Measurements from ENCODE around the gene SERINC4. TPM values are rescaled to one million over a fixed set of nuclear protein-coding genes. Genes with fewer than 3 reads are reported as not detected.
"Not testable (repeated sequence)": the region's sequence is repeated elsewhere in the genome, so short reads cannot be mapped to it uniquely, and the experiment has no call there.

The SERINC4 gene
- total and polyA plus RNA-seq, 2 donors (not counting 1 experiment from before 2014, with no cell fraction given) = 0.32 TPM; not detected in 1

- H3K27ac Mint-ChIP-seq = no peak overlapping the region
- peaks cover 13 to 27% of the 10 kb centered on the region in 2 donors for H3K4me1 ChIP-seq (ENCODE audit: control insufficient read depth in 2 of 2, insufficient read depth in 2 of 2, low read length in 2 of 2)
- ATAC-seq (ENCODE audit: low read depth) (no peak), DNase-seq (no peak)
- no peak overlapping the region for H2AFZ ChIP-seq (ENCODE audit: insufficient read depth, low read depth, low read length, poor library complexity, severe bottlenecking)
- intact Hi-C loops (cut with micrococcal nuclease) = no loop called here
- H3K27me3 Mint-ChIP-seq = no peaks in the 10 kb centered on the region
- peaks cover 26% of the 10 kb centered on the region for H4K20me1 ChIP-seq (ENCODE audit: control insufficient read depth, insufficient read depth, low read length, poor library complexity, severe bottlenecking)
- H3K27ac ChIP-seq (ENCODE audit: low read length in 2 of 2) = no peak overlapping the region
- TF ChIP-seq CTCF (IDR thresholded peaks at IDR 0.05) (no peak), EZH2 (IDR thresholded peaks at IDR 0.05; ENCODE audit: borderline replicate concordance, insufficient read depth, low read depth, low read length, poor library complexity, severe bottlenecking) (no peak)
- H3K9ac ChIP-seq (ENCODE audit: low read length) = no peak overlapping the region
- no peaks in the 10 kb centered on the region for H3K9me3 Mint-ChIP-seq (ENCODE audit: insufficient read depth)
- peaks cover 1 to 16% of the 10 kb centered on the region in 2 experiments for H3K36me3 ChIP-seq (replicated peaks in 1 of 2; ENCODE audit: control extremely low read depth in 1 of 2, control insufficient read depth in 1 of 2, extremely low read depth in 1 of 2, insufficient read depth in 2 of 2, low read length in 1 of 2)
- no peak overlapping the region for H3K4me2 ChIP-seq (replicated peaks; ENCODE audit: low read depth, low read length, poor library complexity, severe bottlenecking)
- H3K4me3 Mint-ChIP-seq = no peak overlapping the region
- peaks cover 84% of the 10 kb centered on the region for H3K79me2 ChIP-seq (ENCODE audit: control insufficient read depth, insufficient read depth, low read length)
- H3K9me3 ChIP-seq (ENCODE audit: control extremely low read depth in 1 of 3, control insufficient read depth in 2 of 3, insufficient read depth in 1 of 3, low read length in 2 of 3) = no peaks in the 10 kb centered on the region
- no CpG with 5 or more reads among the region's 3 CpGs for WGBS (ENCODE audit: insufficient coverage)
- POLR2A ChIA-PET = interaction anchor here (1.4 kb wide), 1 partner anchor 30 kb away, joined by 3 read pairs; no protein-coding TSS in a partner anchor
- H3K4me3 ChIP-seq (ENCODE audit: control extremely low read depth in 1 of 5, extremely low read depth in 1 of 5, insufficient read depth in 1 of 5, low read depth in 2 of 5, low read length in 4 of 5) = no peak overlapping the region
- no peaks in the 10 kb centered on the region for H3K27me3 ChIP-seq (replicated peaks in 1 of 4; ENCODE audit: control extremely low read depth in 1 of 4, control insufficient read depth in 3 of 4, insufficient read depth in 4 of 4, low read length in 3 of 4)
- peaks cover 33% of the 10 kb centered on the region for H3K4me1 Mint-ChIP-seq
- CTCF ChIA-PET = no interaction called here
Measured at GRCh38 chr15:43821505-43821904, 21.5 kb upstream of the SERINC4 start.

GRCh38 chr15:43815064-43815463 is 15.0 kb upstream of the SERINC4 start:
- POLR2A ChIA-PET; H2AFZ ChIP-seq (ENCODE audit: insufficient read depth, low read depth, low read length, poor library complexity, severe bottlenecking); CTCF ChIA-PET; ATAC-seq (ENCODE audit: low read depth); H3K9ac ChIP-seq (ENCODE audit: low read length); H3K27ac Mint-ChIP-seq; DNase-seq; H3K4me3 ChIP-seq (ENCODE audit: control extremely low read depth in 1 of 5, extremely low read depth in 1 of 5, insufficient read depth in 1 of 5, low read depth in 2 of 5, low read length in 4 of 5); H3K27ac ChIP-seq (ENCODE audit: low read length in 2 of 2); H3K4me1 ChIP-seq (ENCODE audit: control insufficient read depth in 2 of 2, insufficient read depth in 2 of 2, low read length in 2 of 2); H3K9me3 Mint-ChIP-seq (ENCODE audit: insufficient read depth); H3K4me3 Mint-ChIP-seq; H3K4me2 ChIP-seq (replicated peaks; ENCODE audit: low read depth, low read length, poor library complexity, severe bottlenecking); H3K27me3 Mint-ChIP-seq; H3K4me1 Mint-ChIP-seq; H3K27me3 ChIP-seq (replicated peaks in 1 of 4; ENCODE audit: control extremely low read depth in 1 of 4, control insufficient read depth in 3 of 4, insufficient read depth in 4 of 4, low read length in 3 of 4); intact Hi-C loops (cut with micrococcal nuclease); H3K9me3 ChIP-seq (ENCODE audit: control extremely low read depth in 1 of 3, control insufficient read depth in 2 of 3, insufficient read depth in 1 of 3, low read length in 2 of 3): not testable (repeated sequence)
- Histone ChIP-seq H4K20me1 (ENCODE audit: control insufficient read depth, insufficient read depth, low read length, poor library complexity, severe bottlenecking) (peaks cover 22% of the 10 kb centered on the region), H3K36me3 (replicated peaks in 1 of 2; ENCODE audit: control extremely low read depth in 1 of 2, control insufficient read depth in 1 of 2, extremely low read depth in 1 of 2, insufficient read depth in 2 of 2, low read length in 1 of 2) (peaks cover 8 to 64% of the 10 kb centered on the region in 2 experiments), H3K79me2 (ENCODE audit: control insufficient read depth, insufficient read depth, low read length) (peaks cover 28% of the 10 kb centered on the region)
- WGBS (ENCODE audit: insufficient coverage) = 100% methylated on average over 4 of the region's 5 CpGs
